DND-41 (cell line): Measurements from ENCODE around the gene SIRT6.

Source experiments
- EZH2 ChIP-seq: IDR thresholded peaks from 3 replicates; pipeline ENCODE4 v1.6.1; 2012; ENCODE audit warnings: borderline replicate concordance, low read depth, mild to moderate bottlenecking, moderate library complexity, low read length, inconsistent platforms; ENCODE audit not compliant: severe bottlenecking
- TF ChIP-seq, protein P1 (sequence below): IDR thresholded peaks from 2 replicates; pipeline ENCODE4 v1.5.1; 2012; ENCODE audit warnings: borderline replicate concordance, low read length, moderate library complexity, mild to moderate bottlenecking; ENCODE audit not compliant: poor library complexity, severe bottlenecking; ENCODE audit errors: extremely low read depth

GRCh38 chr19:4183967-4184717, 1.8 kb upstream of the SIRT6 start:
- TF ChIP-seq, protein P1, sequence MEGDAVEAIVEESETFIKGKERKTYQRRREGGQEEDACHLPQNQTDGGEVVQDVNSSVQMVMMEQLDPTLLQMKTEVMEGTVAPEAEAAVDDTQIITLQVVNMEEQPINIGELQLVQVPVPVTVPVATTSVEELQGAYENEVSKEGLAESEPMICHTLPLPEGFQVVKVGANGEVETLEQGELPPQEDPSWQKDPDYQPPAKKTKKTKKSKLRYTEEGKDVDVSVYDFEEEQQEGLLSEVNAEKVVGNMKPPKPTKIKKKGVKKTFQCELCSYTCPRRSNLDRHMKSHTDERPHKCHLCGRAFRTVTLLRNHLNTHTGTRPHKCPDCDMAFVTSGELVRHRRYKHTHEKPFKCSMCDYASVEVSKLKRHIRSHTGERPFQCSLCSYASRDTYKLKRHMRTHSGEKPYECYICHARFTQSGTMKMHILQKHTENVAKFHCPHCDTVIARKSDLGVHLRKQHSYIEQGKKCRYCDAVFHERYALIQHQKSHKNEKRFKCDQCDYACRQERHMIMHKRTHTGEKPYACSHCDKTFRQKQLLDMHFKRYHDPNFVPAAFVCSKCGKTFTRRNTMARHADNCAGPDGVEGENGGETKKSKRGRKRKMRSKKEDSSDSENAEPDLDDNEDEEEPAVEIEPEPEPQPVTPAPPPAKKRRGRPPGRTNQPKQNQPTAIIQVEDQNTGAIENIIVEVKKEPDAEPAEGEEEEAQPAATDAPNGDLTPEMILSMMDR: no peak
- TF ChIP-seq EZH2: no peak
